ENCODE data around the gene UBE2G1.

- TF ChIP-seq YEATS4 (CRISPR knock-in tag; IDR thresholded peaks at IDR 0.05; ENCODE audit: borderline replicate concordance) (no peak), SRSF1 (optimal IDR thresholded peaks at IDR 0.05; ENCODE audit: low read depth, low read length) (no peak), HINFP (CRISPR knock-in tag; IDR thresholded peaks at IDR 0.05; ENCODE audit: low read depth) (no peak), CTCF (CRISPR knock-in tag; IDR thresholded peaks at IDR 0.05) (no peak), ZNF460 (CRISPR knock-in tag; IDR thresholded peaks at IDR 0.05; ENCODE audit: borderline replicate concordance) (no peak), HNF1B (CRISPR knock-in tag; IDR thresholded peaks at IDR 0.05) (no peak)
These were observed 8.3 kb downstream of the UBE2G1 start for GRCh38 chr17:4358154-4358553.

All from HepG2 (cell line).